ENCODE results near the gene ECEL1.

Gene ECEL1

GRCh38 chr2:232431705-232432590 is 55.7 kb downstream of the ECEL1 start:
- DNase-seq: no peak

Data from anterior cingulate cortex (tissue), 58 donors.